GM12878 (cell line): ENCODE measurements around the gene RAPGEF4. TPM values are rescaled to one million over a fixed set of nuclear protein-coding genes. Genes with fewer than 3 reads are reported as not detected.

ENCODE experiments used
- ATAC-seq: fragments of 200-7000 bp; cut with Tn5 transposase; 3 replicates; pipeline ENCODE4 v1.9.1; 2020; ENCODE audit warnings: mild to moderate bottlenecking, moderate library complexity
- BruUV-seq: library from RNA; stranded (reverse); fragments of 400-500 nt; replicated peaks from 2 replicates; lab custom pipeline; 2021; lab: Mats Ljungman, UMichigan
- CTCF ChIA-PET: fragments of 300-600 bp; sonication (Branson Sonifier 250); formaldehyde crosslinking; extraction: SDS; loops from one replicate; lab custom pipeline; 2021; ENCODE audit warnings: inconsistent platforms; lab: Yijun Ruan, JAX
- POLR2A ChIA-PET: fragments of 350-600 bp; formaldehyde crosslinking; extraction: SDS; loops from one replicate; lab custom pipeline; 2021; ENCODE audit warnings: inconsistent platforms; lab: Charles Lee
- RAD21 ChIA-PET: fragments of 300-600 bp; sonication (Branson Sonifier 250); formaldehyde crosslinking; loops from one replicate; lab custom pipeline; 2023; ENCODE audit warnings: antibody characterized with exemption; ENCODE audit not compliant: unreplicated experiment; lab: Charles Lee
- SMC1A ChIA-PET: fragments of 300-600 bp; sonication (Branson Sonifier 250); formaldehyde crosslinking; loops from one replicate; lab custom pipeline; 2023; ENCODE audit not compliant: unreplicated experiment, uncharacterized antibody; lab: Charles Lee
- DNase-seq: peaks from one replicate; pipeline ENCODE4 v3.0.0-alpha.2; 2011; ENCODE audit warnings: low read depth, low spot score
- FAIRE-seq: peaks from 3 replicates; lab custom pipeline; 2011; peaks lifted over from hg19 to GRCh38; lab: Jason Lieb, UNC
- H2AFZ ChIP-seq: 2 replicates; pipeline ENCODE4 v1.6.0; 2011; ENCODE audit warnings: low read depth, low read length, control low read depth; ENCODE audit not compliant: control insufficient read depth
- H3K27ac ChIP-seq: 2 replicates; pipeline ENCODE4 v1.5.1; 2011; ENCODE audit warnings: control low read depth; ENCODE audit not compliant: control insufficient read depth, insufficient read depth
- H3K27me3 ChIP-seq, 2 experiments: replicated peaks in 1 of 2; 2 replicates each; pipeline versions ENCODE4 v1.6.0 to v1.6.1; 2011; ENCODE audit warnings: low read length in 1 of 2; ENCODE audit not compliant: control insufficient read depth in 2 of 2, insufficient read depth in 2 of 2
- H3K36me3 ChIP-seq, 2 experiments: 2 replicates each; pipeline ENCODE4 v1.5.1; 2011; ENCODE audit warnings: low read length in 1 of 2; ENCODE audit not compliant: control insufficient read depth in 2 of 2, insufficient read depth in 2 of 2
- H3K4me1 ChIP-seq: 2 replicates; pipeline ENCODE4 v1.6.1; 2011; ENCODE audit warnings: mild to moderate bottlenecking, low read length, moderate library complexity, mixed read lengths; ENCODE audit not compliant: control insufficient read depth, insufficient read depth
- H3K4me2 ChIP-seq: 2 replicates; pipeline ENCODE4 v1.6.0; 2011; ENCODE audit warnings: control low read depth; ENCODE audit not compliant: control insufficient read depth, insufficient read depth
- H3K4me3 ChIP-seq: fragments of 200-600 bp; sonication (generic); 2 replicates; pipeline ENCODE4 v1.5.1; 2016
- H3K79me2 ChIP-seq: 2 replicates; pipeline ENCODE4 v1.6.0; 2011; ENCODE audit warnings: low read length; ENCODE audit not compliant: control insufficient read depth, insufficient read depth
- H3K9ac ChIP-seq: 2 replicates; pipeline ENCODE4 v1.8.0; 2011; ENCODE audit warnings: low read length, control low read depth, mixed read lengths; ENCODE audit not compliant: control insufficient read depth, insufficient read depth
- H3K9me3 ChIP-seq: replicated peaks from 3 replicates; pipeline ENCODE4 v1.5.1; 2011; ENCODE audit warnings: mild to moderate bottlenecking, low read length; ENCODE audit not compliant: control insufficient read depth, insufficient read depth
- H4K20me1 ChIP-seq: 2 replicates; pipeline ENCODE4 v1.6.0; 2011; ENCODE audit not compliant: control insufficient read depth, insufficient read depth
- CHD1 ChIP-seq: IDR thresholded peaks from 2 replicates; pipeline ENCODE4 v1.6.1; 2012; ENCODE audit warnings: low read depth, low read length, improper control_type of control experiment
- HCFC1 ChIP-seq: fragments of 150-350 bp; IDR thresholded peaks from 2 replicates; pipeline ENCODE4 v1.6.1; 2014; ENCODE audit warnings: low read length
- POLR2AphosphoS5 ChIP-seq: IDR thresholded peaks from 2 replicates; pipeline ENCODE4 v1.6.1; 2011; ENCODE audit warnings: mild to moderate bottlenecking, low read length, inconsistent platforms
- SUPT20H ChIP-seq: IDR thresholded peaks from 2 replicates; pipeline ENCODE4 v1.6.1; 2011; ENCODE audit warnings: low read depth, mild to moderate bottlenecking, low read length, moderate library complexity, borderline replicate concordance; ENCODE audit not compliant: control insufficient read depth
- TCF12 ChIP-seq: IDR thresholded peaks from 2 replicates; pipeline ENCODE4 v1.6.1; 2011; ENCODE audit warnings: low read depth, mild to moderate bottlenecking, low read length
- WGBS: methylation state at CpG from one replicate; pipeline ENCODE4 v1.1.6; 2016; ENCODE audit warnings: low lambda C conversion rate; ENCODE audit not compliant: insufficient replicate concordance, insufficient coverage; ENCODE audit errors: missing lambda C conversion rate; 5-methylcytosine and 5-hydroxymethylcytosine counted together
- in situ Hi-C: fragments of 300-500 bp; cut with MboI; formaldehyde crosslinking; loops from 9 replicates; pipeline ENCODE4 v1.14.3; 2018; ENCODE audit warnings: mixed read lengths
- intact Hi-C: fragments of 100-400 bp; cut with micrococcal nuclease; formaldehyde crosslinking; loops from one replicate; pipeline ENCODE4 v1.14.2; 2022; ENCODE audit not compliant: unreplicated experiment
- polyA plus RNA-seq, 11 experiments: library from polyadenylated mRNA; depleted of rRNA in 4 of 11; unstranded in 6 of 11; stranded (reverse) in 5 of 11; fragments of >200 nt; fragmentation: Nextera tagmentation in 4 of 11; fragmentation: Illumina TruSeq in 1 of 11; extraction: Ambion mirVana in 4 of 11; extraction: Trizol in 1 of 11; gene quantifications; 1 replicate in 1 of 11; 2 replicates in 10 of 11; pipeline versions ENCODE4 v1.2.1 to v1.2.3, GENCODE V29; 2011 to 2016; ENCODE audit warnings: inconsistent platforms in 2 of 11, missing spikeins in 2 of 11, low read depth in 1 of 11
- total RNA-seq, 4 experiments: library from RNA; depleted of rRNA in 3 of 4; stranded (reverse); fragments of >200 nt in 3 of 4; fragmentation: Illumina TruSeq in 1 of 4; extraction: Trizol in 1 of 4; gene quantifications; 2 replicates each; pipeline versions ENCODE4 v1.2.1 to v1.2.3, GENCODE V29; 2013 to 2021
- TF ChIP-seq, protein P1 (sequence below): IDR thresholded peaks from 2 replicates; pipeline ENCODE4 v1.6.1; 2011; ENCODE audit warnings: low read depth, low read length, improper control_type of control experiment, borderline replicate concordance
- TF ChIP-seq, protein P2 (sequence below): fragments of 450-650 bp; formaldehyde crosslinking; IDR thresholded peaks from 2 replicates; pipeline ENCODE4 v1.4.0; 2020; ENCODE audit warnings: mild to moderate bottlenecking, moderate library complexity
- TF ChIP-seq, protein P3 (sequence below): fragments of 450-650 bp; conservative IDR thresholded peaks from 2 replicates; pipeline ENCODE4 v1.6.1; 2017; ENCODE audit warnings: mild to moderate bottlenecking, moderate library complexity

RAPGEF4 gene
- total and polyA plus RNA-seq, 10 of the 15 experiments (the other 5 are each of a cell fraction or from before 2014, with no cell fraction given) = 0.18 TPM; not detected in 8

DNA sequence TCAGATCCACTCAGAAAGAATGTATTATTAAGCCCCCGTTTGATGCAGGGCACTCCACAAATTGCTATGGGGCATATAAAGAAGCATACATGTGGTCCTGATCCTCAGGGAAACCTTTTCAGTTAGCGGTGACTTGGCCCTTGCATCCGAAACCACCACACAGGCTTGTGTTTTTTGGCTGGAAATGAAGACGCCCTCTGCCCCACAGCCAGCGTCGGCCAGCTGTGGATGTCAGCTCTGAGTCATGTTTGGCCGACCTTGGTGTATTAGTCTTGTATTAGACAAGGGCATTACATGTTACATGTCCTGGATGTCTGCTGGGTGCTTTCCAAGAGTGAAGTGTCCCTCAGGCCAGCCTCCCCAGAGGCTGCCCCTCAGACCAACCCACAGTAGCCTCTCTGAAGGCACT lies 232.4 kb downstream of the RAPGEF4 start:
- ChIA-PET CTCF (no interaction called here), SMC1A (no interaction called here), POLR2A (no interaction called here)
- intact Hi-C loops (no loop called here), in situ Hi-C loops (no loop called here)
- H3K27me3 ChIP-seq = peaks cover 0 to 2% of the 10 kb centered on the region in 2 experiments; a peak in 3 of 4 replicates
- H3K4me3 ChIP-seq = no peak overlapping the region
- H3K27ac ChIP-seq = no peak overlapping the region
- no peaks in the 10 kb centered on the region for H3K4me1 ChIP-seq
- no peaks in the 10 kb centered on the region for H3K79me2 ChIP-seq
- FAIRE-seq (no peak), DNase-seq (no peak), ATAC-seq (no peak)
- no peak overlapping the region for H3K9ac ChIP-seq
- H3K9me3 ChIP-seq = no peaks in the 10 kb centered on the region
- H3K4me2 ChIP-seq = no peak overlapping the region
- 34% methylated on average over 7 of the region's 7 CpGs for WGBS
- TF ChIP-seq, protein P1, sequence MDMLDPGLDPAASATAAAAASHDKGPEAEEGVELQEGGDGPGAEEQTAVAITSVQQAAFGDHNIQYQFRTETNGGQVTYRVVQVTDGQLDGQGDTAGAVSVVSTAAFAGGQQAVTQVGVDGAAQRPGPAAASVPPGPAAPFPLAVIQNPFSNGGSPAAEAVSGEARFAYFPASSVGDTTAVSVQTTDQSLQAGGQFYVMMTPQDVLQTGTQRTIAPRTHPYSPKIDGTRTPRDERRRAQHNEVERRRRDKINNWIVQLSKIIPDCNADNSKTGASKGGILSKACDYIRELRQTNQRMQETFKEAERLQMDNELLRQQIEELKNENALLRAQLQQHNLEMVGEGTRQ = no peak
- TF ChIP-seq, protein P2, sequence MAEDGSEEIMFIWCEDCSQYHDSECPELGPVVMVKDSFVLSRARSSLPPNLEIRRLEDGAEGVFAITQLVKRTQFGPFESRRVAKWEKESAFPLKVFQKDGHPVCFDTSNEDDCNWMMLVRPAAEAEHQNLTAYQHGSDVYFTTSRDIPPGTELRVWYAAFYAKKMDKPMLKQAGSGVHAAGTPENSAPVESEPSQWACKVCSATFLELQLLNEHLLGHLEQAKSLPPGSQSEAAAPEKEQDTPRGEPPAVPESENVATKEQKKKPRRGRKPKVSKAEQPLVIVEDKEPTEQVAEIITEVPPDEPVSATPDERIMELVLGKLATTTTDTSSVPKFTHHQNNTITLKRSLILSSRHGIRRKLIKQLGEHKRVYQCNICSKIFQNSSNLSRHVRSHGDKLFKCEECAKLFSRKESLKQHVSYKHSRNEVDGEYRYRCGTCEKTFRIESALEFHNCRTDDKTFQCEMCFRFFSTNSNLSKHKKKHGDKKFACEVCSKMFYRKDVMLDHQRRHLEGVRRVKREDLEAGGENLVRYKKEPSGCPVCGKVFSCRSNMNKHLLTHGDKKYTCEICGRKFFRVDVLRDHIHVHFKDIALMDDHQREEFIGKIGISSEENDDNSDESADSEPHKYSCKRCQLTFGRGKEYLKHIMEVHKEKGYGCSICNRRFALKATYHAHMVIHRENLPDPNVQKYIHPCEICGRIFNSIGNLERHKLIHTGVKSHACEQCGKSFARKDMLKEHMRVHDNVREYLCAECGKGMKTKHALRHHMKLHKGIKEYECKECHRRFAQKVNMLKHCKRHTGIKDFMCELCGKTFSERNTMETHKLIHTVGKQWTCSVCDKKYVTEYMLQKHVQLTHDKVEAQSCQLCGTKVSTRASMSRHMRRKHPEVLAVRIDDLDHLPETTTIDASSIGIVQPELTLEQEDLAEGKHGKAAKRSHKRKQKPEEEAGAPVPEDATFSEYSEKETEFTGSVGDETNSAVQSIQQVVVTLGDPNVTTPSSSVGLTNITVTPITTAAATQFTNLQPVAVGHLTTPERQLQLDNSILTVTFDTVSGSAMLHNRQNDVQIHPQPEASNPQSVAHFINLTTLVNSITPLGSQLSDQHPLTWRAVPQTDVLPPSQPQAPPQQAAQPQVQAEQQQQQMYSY = no peak
- TF ChIP-seq, protein P3, sequence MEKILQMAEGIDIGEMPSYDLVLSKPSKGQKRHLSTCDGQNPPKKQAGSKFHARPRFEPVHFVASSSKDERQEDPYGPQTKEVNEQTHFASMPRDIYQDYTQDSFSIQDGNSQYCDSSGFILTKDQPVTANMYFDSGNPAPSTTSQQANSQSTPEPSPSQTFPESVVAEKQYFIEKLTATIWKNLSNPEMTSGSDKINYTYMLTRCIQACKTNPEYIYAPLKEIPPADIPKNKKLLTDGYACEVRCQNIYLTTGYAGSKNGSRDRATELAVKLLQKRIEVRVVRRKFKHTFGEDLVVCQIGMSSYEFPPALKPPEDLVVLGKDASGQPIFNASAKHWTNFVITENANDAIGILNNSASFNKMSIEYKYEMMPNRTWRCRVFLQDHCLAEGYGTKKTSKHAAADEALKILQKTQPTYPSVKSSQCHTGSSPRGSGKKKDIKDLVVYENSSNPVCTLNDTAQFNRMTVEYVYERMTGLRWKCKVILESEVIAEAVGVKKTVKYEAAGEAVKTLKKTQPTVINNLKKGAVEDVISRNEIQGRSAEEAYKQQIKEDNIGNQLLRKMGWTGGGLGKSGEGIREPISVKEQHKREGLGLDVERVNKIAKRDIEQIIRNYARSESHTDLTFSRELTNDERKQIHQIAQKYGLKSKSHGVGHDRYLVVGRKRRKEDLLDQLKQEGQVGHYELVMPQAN = no peak
- TF ChIP-seq TCF12 = no peak
- no peak for TF ChIP-seq CHD1
- no peak for TF ChIP-seq POLR2AphosphoS5
- no peak for TF ChIP-seq SUPT20H
- no peak for TF ChIP-seq HCFC1
- TF ChIP-seq, all 136 proteins: peak for 0
- BruUV-seq = no TSS peak
- H4K20me1 ChIP-seq = no peaks in the 10 kb centered on the region
- no peaks in the 10 kb centered on the region for H3K36me3 ChIP-seq
- H2AFZ ChIP-seq = no peak overlapping the region
- RAD21 ChIA-PET = no interaction called here
